AG10803 (cell line): ENCODE data around the gene CER1.

Source experiments
- DNase-seq: peaks from one replicate; pipeline ENCODE4 v3.0.0; 2010; ENCODE audit warnings: low read depth
- H3K4me3 ChIP-seq: 2 replicates; pipeline ENCODE4 v1.5.1; 2011; ENCODE audit warnings: mild to moderate bottlenecking, low read length, control low read depth
- CTCF ChIP-seq: conservative IDR thresholded peaks from 2 replicates; pipeline ENCODE4 v1.5.1; 2011; ENCODE audit warnings: mild to moderate bottlenecking, low read length, control low read depth, inconsistent platforms

The CER1 gene

GRCh38 chr9:14756291-14756690 lies 33.8 kb upstream of the CER1 start:
- no peak for DNase-seq
- no peak for TF ChIP-seq CTCF
- no peak overlapping the region for H3K4me3 ChIP-seq

GRCh38 chr9:14752871-14753270 lies 30.3 kb upstream of the CER1 start:
- no peak for TF ChIP-seq CTCF
- DNase-seq = no peak
- H3K4me3 ChIP-seq = no peak overlapping the region

- no peak overlapping the region for H3K4me3 ChIP-seq
- no peak for TF ChIP-seq CTCF
- no peak for DNase-seq
Measured at GRCh38 chr9:14752271-14752670, 29.7 kb upstream of the CER1 start.

- H3K4me3 ChIP-seq = no peak overlapping the region
- TF ChIP-seq CTCF = no peak
- no peak for DNase-seq
Measured at GRCh38 chr9:14750821-14751220, 28.3 kb upstream of the CER1 start.

- no peak for TF ChIP-seq CTCF
- H3K4me3 ChIP-seq = no peak overlapping the region
- no peak for DNase-seq
Measured at GRCh38 chr9:14749741-14750211, 27.2 kb upstream of the CER1 start.

- no peak for DNase-seq
- no peak for TF ChIP-seq CTCF
- no peak overlapping the region for H3K4me3 ChIP-seq
Measured at GRCh38 chr9:14748373-14748772, 25.8 kb upstream of the CER1 start.

GRCh38 chr9:14747111-14747510 lies 24.6 kb upstream of the CER1 start:
- no peak for DNase-seq
- H3K4me3 ChIP-seq = no peak overlapping the region
- TF ChIP-seq CTCF = no peak
